H9 (cell line): ENCODE data around the gene GSG1L. TPM values are rescaled to one million over a fixed set of nuclear protein-coding genes. Genes with fewer than 3 reads are reported as not detected.

Source experiments
- DNase-seq: peaks from one replicate; pipeline ENCODE4 v3.0.0-alpha.2; 2017
- H2AFZ ChIP-seq: one replicate; pipeline ENCODE4 v1.6.1; 2013; ENCODE audit warnings: mild to moderate bottlenecking, low read length, control low read depth, moderate library complexity
- H2AK5ac ChIP-seq: 2 replicates; pipeline ENCODE4 v1.6.1; 2013; ENCODE audit warnings: low read length, control low read depth, mixed read lengths; ENCODE audit not compliant: insufficient read length
- H2BK120ac ChIP-seq: one replicate; pipeline ENCODE4 v1.6.1; 2013; ENCODE audit warnings: low read depth, mild to moderate bottlenecking, low read length, control low read depth, inconsistent platforms; ENCODE audit not compliant: poor library complexity, severe bottlenecking
- H2BK12ac ChIP-seq: 2 replicates; pipeline ENCODE4 v1.6.1; 2013; ENCODE audit warnings: low read length, control low read depth, mixed read lengths, low read depth; ENCODE audit not compliant: insufficient read length
- H2BK15ac ChIP-seq: 2 replicates; pipeline ENCODE4 v1.6.1; 2013; ENCODE audit warnings: low read depth, low read length, control low read depth
- H2BK20ac ChIP-seq: one replicate; pipeline ENCODE4 v1.6.1; 2013; ENCODE audit warnings: low read depth, mild to moderate bottlenecking, low read length, control low read depth, inconsistent platforms; ENCODE audit not compliant: poor library complexity, severe bottlenecking
- H2BK5ac ChIP-seq: 2 replicates; pipeline ENCODE4 v1.6.1; 2013; ENCODE audit warnings: low read length, control low read depth, mixed read lengths; ENCODE audit not compliant: insufficient read length
- H3K14ac ChIP-seq: 2 replicates; pipeline ENCODE4 v1.6.1; 2013; ENCODE audit warnings: low read length, control low read depth; ENCODE audit not compliant: insufficient read depth
- H3K18ac ChIP-seq: 2 replicates; pipeline ENCODE4 v1.6.1; 2013; ENCODE audit warnings: low read depth, mild to moderate bottlenecking, mixed read lengths, low read length, control low read depth; ENCODE audit not compliant: insufficient read length
- H3K23ac ChIP-seq: 2 replicates; pipeline ENCODE4 v1.6.1; 2013; ENCODE audit warnings: low read length, control low read depth, mixed read lengths, low read depth; ENCODE audit not compliant: insufficient read length
- H3K23me2 ChIP-seq: 2 replicates; pipeline ENCODE4 v1.6.1; 2013; ENCODE audit warnings: low read depth, mild to moderate bottlenecking, mixed read lengths, low read length, control low read depth; ENCODE audit not compliant: insufficient read length, poor library complexity, severe bottlenecking
- H3K27ac ChIP-seq: 2 replicates; pipeline ENCODE4 v1.5.1; 2013; ENCODE audit warnings: low read length, control low read depth, mixed read lengths, low read depth; ENCODE audit not compliant: insufficient read length
- H3K27me3 ChIP-seq: 2 replicates; pipeline ENCODE4 v1.6.1; 2013; ENCODE audit warnings: low read length, control low read depth, inconsistent platforms; ENCODE audit not compliant: insufficient read depth
- H3K4ac ChIP-seq: 2 replicates; pipeline ENCODE4 v1.6.1; 2013; ENCODE audit warnings: low read depth, mild to moderate bottlenecking, control low read depth, inconsistent platforms, low read length, moderate library complexity
- H3K4me1 ChIP-seq: 2 replicates; pipeline ENCODE4 v1.6.1; 2013; ENCODE audit warnings: low read length, control low read depth, inconsistent platforms; ENCODE audit not compliant: insufficient read depth
- H3K4me2 ChIP-seq: 2 replicates; pipeline ENCODE4 v1.6.1; 2013; ENCODE audit warnings: low read length, control low read depth, mixed read lengths; ENCODE audit not compliant: insufficient read length, insufficient read depth
- H3K56ac ChIP-seq: 2 replicates; pipeline ENCODE4 v1.6.1; 2013; ENCODE audit warnings: low read depth, mild to moderate bottlenecking, mixed read lengths, low read length, control low read depth; ENCODE audit not compliant: insufficient read length
- H3K79me1 ChIP-seq: 2 replicates; pipeline ENCODE4 v1.6.1; 2013; ENCODE audit warnings: low read depth, mild to moderate bottlenecking, moderate library complexity, low read length, control low read depth, inconsistent platforms; ENCODE audit not compliant: insufficient read depth, poor library complexity, severe bottlenecking
- H3K79me2 ChIP-seq: 2 replicates; pipeline ENCODE4 v1.6.1; 2013; ENCODE audit warnings: low read length, control low read depth, inconsistent platforms; ENCODE audit not compliant: insufficient read depth
- H3K9ac ChIP-seq: 2 replicates; pipeline ENCODE4 v1.6.1; 2013; ENCODE audit warnings: low read length, control low read depth, mixed read lengths; ENCODE audit not compliant: insufficient read length; ENCODE audit errors: extremely low read depth
- H3K9me3 ChIP-seq: one replicate; pipeline ENCODE4 v1.6.1; 2013; ENCODE audit warnings: low read depth, low read length, inconsistent platforms; ENCODE audit not compliant: control insufficient read depth
- H3T11ph ChIP-seq: one replicate; pipeline ENCODE4 v1.6.1; 2013; ENCODE audit warnings: mild to moderate bottlenecking, low read length, control low read depth, inconsistent platforms
- H4K20me1 ChIP-seq: one replicate; pipeline ENCODE4 v1.6.1; 2013; ENCODE audit not compliant: control insufficient read depth, insufficient read length, insufficient read depth
- H4K5ac ChIP-seq: 2 replicates; pipeline ENCODE4 v1.6.1; 2013; ENCODE audit warnings: low read depth, mild to moderate bottlenecking, mixed read lengths, low read length, control low read depth; ENCODE audit not compliant: insufficient read length
- H4K8ac ChIP-seq: replicated peaks from 2 replicates; pipeline ENCODE4 v1.6.1; 2013; ENCODE audit warnings: low read length, control low read depth, mixed read lengths, low read depth; ENCODE audit not compliant: insufficient read length
- H4K91ac ChIP-seq: 2 replicates; pipeline ENCODE4 v1.6.1; 2013; ENCODE audit warnings: low read depth, mild to moderate bottlenecking, moderate library complexity, mixed read lengths, low read length, control low read depth; ENCODE audit not compliant: insufficient read length
- H3K27ac Mint-ChIP-seq, 3 experiments: 2 replicates in 2 of 3; 3 replicates in 1 of 3; pipeline ENCODE4 v1.8.0; 2020 to 2021; ENCODE audit warnings: mixed read lengths in 3 of 3, mild to moderate bottlenecking in 1 of 3, moderate library complexity in 1 of 3
- H3K27me3 Mint-ChIP-seq: 2 replicates; pipeline ENCODE4 v1.8.0; 2021; ENCODE audit warnings: low read depth, mild to moderate bottlenecking, moderate library complexity, mixed read lengths
- H3K36me3 Mint-ChIP-seq, 3 experiments: 2 replicates in 2 of 3; 3 replicates in 1 of 3; pipeline ENCODE4 v1.8.0; 2020 to 2021; ENCODE audit warnings: low read depth in 3 of 3, mixed read lengths in 3 of 3; ENCODE audit not compliant: insufficient read depth in 1 of 3
- H3K4me1 Mint-ChIP-seq, 2 experiments: 2 replicates each; pipeline ENCODE4 v1.8.0; 2020; ENCODE audit warnings: mixed read lengths in 2 of 2
- H3K4me3 Mint-ChIP-seq, 2 experiments: 2 replicates in 1 of 2; 3 replicates in 1 of 2; pipeline ENCODE4 v1.8.0; 2020 to 2021; ENCODE audit warnings: mild to moderate bottlenecking in 2 of 2, mixed read lengths in 2 of 2, moderate library complexity in 1 of 2
- H3K9me3 Mint-ChIP-seq, 2 experiments: 2 replicates in 1 of 2; 3 replicates in 1 of 2; pipeline ENCODE4 v1.8.0; 2020; ENCODE audit warnings: mild to moderate bottlenecking in 2 of 2, mixed read lengths in 2 of 2, moderate library complexity in 1 of 2
- CTCF ChIP-seq: fragments of 200-600 bp; sonication (generic); conservative IDR thresholded peaks from 3 replicates; pipeline ENCODE4 v1.8.0; 2021; ENCODE audit warnings: antibody characterized with exemption, mild to moderate bottlenecking
- WGBS: extraction: QIAGEN DNeasy Blood & Tissue Kit; methylation state at CpG from one replicate; pipeline ENCODE4 v1.1.7; 2013; ENCODE audit warnings: missing lambda C conversion rate, low lambda C conversion rate, mixed read lengths; ENCODE audit not compliant: insufficient read length; ENCODE audit errors: extremely low coverage; 5-methylcytosine and 5-hydroxymethylcytosine counted together
- total RNA-seq: library from RNA; stranded (reverse); gene quantifications from 2 replicates; pipeline ENCODE4 v1.2.1, GENCODE V29; 2021

The GSG1L gene
- total RNA-seq, 1 experiment from 2014 or later: 0.35 TPM

- no peak overlapping the region for H3T11ph ChIP-seq
- no peak overlapping the region for H2BK120ac ChIP-seq
- no peak overlapping the region for H2BK20ac ChIP-seq
- no peaks in the 10 kb centered on the region for H3K79me1 ChIP-seq
- TF ChIP-seq CTCF: no peak
- H4K8ac ChIP-seq: no peak overlapping the region
- H2BK12ac ChIP-seq: no peak overlapping the region
- H3K14ac ChIP-seq: no peak overlapping the region
- H3K9me3 ChIP-seq: no peaks in the 10 kb centered on the region
- H3K23me2 ChIP-seq: peaks cover 4% of the 10 kb centered on the region
- no peak overlapping the region for H3K4me2 ChIP-seq
- H2AK5ac ChIP-seq: no peak overlapping the region
- DNase-seq: no peak
- H3K4me3 Mint-ChIP-seq: no peak overlapping the region
- H3K27me3 Mint-ChIP-seq: peaks cover 2% of the 10 kb centered on the region
- no peak overlapping the region for H2BK5ac ChIP-seq
- H4K20me1 ChIP-seq: peaks cover 2% of the 10 kb centered on the region
- no peaks in the 10 kb centered on the region for H3K36me3 Mint-ChIP-seq
- H3K9ac ChIP-seq: no peak overlapping the region
- H3K9me3 Mint-ChIP-seq: no peaks in the 10 kb centered on the region; a peak in 1 of 5 replicates
- H3K27ac Mint-ChIP-seq: peak overlapping the region in 2 of 3 experiments; percentile 18 to 85; a peak in 2 of 7 replicates
- no CpG with 5 or more reads among the region's 7 CpGs for whole genome bisulfite sequencing
- H4K91ac ChIP-seq: no peak overlapping the region
- no peaks in the 10 kb centered on the region for H3K79me2 ChIP-seq
- no peaks in the 10 kb centered on the region for H3K27me3 ChIP-seq
- H3K18ac ChIP-seq: no peak overlapping the region
- H3K4ac ChIP-seq: no peak overlapping the region
- no peak overlapping the region for H2AFZ ChIP-seq
- no peak overlapping the region for H3K56ac ChIP-seq
- H4K5ac ChIP-seq: no peak overlapping the region
- H3K4me1 Mint-ChIP-seq: peaks cover 29 to 31% of the 10 kb centered on the region in 2 experiments
- no peak overlapping the region for H3K27ac ChIP-seq
- H3K23ac ChIP-seq: no peak overlapping the region
- H2BK15ac ChIP-seq: no peak overlapping the region
- H3K4me1 ChIP-seq: 0 out of 2 replicates have a peak, but pooled peaks cover 9% of the 10 kb centered on the region
Observed at GRCh38 chr16:28089992-28090365, 26.5 kb upstream of the GSG1L start.
